ENCODE measurements around the gene SERPINB8. TPM values are rescaled to one million over a fixed set of nuclear protein-coding genes. Genes with fewer than 3 reads are reported as not detected.

The SERPINB8 gene
- polyA plus RNA-seq, 10 donors, result 1.3 to 3.2 (median 2.0) TPM

DNA sequence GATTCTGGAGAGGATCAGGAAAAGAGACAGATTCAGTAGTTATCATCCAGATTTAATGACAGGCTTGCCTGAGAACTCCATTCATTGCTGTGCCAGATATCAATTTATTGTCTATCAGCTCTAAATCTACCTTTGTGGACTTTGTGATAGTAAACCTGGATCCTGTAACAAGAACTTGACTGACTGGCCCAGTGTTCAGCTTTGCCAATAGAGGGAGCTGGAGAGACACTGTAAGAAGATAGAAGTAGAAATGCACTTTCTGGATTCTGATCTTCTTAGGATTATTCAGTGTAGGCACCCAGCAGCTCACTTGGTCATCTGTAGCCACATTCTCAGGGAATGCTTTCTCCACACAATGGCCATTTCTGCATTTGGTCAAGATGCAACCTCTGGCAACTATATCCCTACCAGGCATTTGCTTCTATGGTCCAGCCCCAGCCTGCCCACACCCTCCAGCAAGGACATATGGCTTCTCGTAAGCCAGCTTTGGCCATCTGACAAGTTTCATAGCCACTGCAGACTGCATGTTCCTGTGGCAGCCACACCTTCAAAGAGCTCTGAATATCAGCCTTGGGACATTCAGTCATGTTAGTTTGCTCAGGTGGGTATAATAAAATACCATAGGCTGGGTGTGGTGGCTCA is 6.1 kb upstream of the SERPINB8 start:
- peak in 1 of 3 donors; percentile 30 for DNase-seq

DNA sequence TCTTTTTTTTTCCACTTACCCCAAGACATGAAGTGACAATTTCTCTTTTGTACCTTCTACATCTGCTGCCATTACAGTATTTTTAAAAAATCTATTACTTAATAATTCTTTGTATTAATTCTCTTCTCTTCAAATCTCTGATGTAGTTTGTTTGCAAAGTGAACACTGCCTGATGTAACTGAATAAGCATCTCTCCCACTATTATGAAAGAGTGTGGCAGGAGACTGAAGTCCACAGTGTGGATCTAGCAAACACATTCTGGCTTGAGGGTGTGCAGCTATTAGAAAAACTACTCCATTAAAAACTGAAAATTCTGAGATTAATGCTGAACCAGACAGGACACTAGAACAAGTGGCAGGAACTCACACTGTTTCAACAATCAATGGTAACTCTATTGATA is 5.0 kb upstream of the SERPINB8 start:
- DNase-seq, result no peak

DNA sequence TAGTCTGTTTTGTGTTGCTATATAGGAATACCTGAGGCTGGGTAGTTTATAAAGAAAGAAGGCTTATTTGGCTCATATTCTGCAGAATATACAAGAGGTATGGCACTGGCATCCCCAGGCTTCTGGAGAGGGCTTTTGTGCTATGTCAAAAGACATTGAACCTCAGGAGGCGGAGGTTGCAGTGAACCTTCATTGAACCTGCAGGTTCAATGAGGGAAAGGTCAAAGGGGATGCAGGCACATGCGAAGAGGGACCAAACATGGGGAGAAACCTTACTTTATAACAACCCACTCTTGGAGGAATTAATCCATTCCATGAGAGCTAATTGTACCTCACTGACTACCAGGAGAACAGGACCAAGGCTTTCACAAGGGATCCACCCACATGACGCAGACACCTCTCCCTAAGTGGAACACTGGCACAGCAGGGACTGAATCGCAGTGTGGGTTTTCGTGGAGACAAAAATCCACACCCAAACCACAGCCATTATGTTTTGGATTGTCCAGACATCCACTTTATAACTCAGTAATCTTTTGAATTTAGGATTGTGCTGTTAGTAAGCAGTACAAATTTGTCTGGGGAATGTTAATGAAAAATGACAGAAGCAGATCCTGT is 4.1 kb upstream of the SERPINB8 start:
- DNase-seq, result no peak

DNA sequence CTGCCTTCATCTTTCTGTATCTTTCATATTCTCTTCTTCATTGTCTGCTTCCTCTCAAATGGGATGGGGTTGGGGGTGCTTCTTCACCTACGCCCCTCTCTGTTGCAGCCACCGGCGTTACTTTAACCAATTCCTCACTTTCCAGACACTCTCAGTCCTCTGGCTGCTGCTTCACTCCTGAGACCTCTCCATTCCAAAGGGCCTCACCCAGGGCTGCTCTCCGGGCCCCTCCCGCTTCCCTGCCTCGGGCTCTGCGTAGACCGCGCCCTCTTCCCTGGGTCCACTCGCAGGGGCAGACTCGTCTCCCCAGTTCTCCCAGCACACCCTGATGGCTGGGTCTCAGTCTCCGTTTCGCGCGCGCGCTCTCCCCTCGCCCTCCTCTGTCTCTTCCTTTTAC is 926 bp downstream of the SERPINB8 start:
- DNase-seq, result no peak

DNA sequence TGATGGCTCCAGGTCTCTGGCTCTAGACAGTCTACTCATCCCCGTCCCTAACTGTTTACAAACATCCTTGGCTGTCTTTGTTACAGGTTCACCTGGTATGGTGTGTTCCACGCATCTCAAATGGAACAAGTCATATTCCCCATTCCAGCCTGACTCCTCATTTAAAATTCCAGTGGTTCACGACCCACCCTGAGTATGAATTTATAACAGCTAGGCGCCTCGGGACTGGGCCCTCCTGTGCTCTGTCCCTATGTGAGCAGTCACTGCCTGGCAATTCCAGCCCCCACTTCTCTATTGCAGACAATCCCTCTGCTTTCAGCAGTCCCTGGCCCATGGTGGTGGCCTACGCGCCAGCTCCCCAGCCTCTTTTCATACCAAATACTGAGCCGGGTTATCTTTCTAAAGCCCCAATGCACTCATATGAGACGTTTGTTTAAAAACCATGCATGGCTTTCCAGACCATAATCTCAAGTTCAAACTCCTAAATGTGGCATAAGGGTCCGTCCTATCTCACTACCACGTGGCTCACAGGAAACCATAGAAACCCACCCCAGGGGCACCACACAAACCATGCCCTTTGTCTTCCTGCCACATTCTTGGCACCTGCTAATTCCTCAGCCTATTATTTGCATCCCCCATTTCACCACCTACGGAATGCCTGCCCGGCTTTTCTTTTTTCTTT is 1.6 kb downstream of the SERPINB8 start:
- no peak for DNase-seq

DNA sequence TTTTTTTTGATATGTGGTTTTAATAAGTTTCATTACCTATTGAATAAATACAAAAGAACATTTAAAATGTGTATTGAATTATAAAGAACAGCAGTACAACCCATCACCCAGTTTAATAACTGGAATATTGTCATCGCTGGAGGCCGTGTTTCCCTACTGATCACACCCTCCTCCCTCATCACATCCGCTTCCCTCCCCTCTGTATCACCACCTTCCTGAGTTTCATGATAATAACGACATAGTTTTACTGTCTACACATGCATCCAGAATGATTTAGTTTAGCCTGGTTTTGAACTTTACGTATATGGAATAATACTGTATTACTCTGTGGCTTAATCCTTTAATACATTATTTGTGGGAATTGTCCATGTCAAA is 2.1 kb downstream of the SERPINB8 start:
- no peak for DNase-seq

DNA sequence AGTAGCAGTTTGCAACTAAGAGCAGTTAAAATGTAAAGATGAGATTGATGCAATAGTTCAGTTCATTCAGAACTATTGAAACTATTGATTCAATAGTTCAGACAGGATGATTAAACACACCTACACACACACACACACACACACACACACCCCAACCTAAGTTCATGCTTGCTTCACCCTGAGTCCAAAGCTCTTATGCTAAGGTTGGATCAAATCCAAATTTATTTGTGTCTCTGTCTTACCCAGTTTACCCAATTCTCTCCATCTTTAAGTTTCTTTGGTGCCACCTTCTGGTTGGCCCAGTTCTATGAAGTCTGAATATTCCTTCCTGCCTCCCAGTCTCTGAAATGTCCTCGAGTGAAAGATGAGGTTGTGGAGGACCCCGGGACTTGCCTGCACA is 5.1 kb downstream of the SERPINB8 start:
- DNase-seq, result no peak

DNA sequence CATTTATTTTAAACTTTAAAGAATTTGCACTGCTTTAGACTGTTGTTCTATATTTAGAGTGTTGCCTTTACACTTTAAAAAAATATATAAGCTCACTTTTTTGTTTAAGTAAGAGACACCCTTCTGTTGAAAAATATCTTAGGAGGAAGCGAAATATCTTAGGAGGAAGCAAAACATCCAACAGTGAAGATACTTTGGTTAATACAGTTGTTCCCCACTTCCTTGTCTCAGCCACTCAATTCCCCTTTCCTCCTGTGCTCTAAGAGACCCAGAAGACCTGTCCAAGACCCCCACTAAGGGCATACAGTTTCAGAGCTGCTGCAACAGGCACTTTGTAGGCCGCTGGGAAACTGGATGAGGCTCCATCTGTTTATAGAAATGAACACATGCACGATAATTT is 5.7 kb downstream of the SERPINB8 start:
- no peak for DNase-seq

DNA sequence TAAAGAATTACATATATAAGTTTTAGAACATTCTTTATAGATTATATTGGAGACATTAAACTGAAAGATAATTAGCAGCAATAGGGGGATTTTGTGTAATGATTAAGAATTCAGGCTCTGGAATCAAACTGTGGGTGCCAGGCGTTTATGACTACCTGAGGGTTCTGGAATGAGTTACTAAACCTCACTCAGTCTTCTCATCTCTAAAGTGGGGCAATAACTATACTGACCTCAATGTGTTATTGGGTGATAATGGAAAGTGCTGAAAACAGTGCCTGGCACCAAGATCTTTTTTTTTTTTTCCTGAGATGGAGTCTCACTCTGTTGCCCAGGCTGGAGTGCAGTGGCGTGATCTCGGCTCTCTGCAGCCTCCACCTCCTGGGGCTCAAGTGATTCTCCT is 7.2 kb downstream of the SERPINB8 start:
- no peak for DNase-seq

DNA sequence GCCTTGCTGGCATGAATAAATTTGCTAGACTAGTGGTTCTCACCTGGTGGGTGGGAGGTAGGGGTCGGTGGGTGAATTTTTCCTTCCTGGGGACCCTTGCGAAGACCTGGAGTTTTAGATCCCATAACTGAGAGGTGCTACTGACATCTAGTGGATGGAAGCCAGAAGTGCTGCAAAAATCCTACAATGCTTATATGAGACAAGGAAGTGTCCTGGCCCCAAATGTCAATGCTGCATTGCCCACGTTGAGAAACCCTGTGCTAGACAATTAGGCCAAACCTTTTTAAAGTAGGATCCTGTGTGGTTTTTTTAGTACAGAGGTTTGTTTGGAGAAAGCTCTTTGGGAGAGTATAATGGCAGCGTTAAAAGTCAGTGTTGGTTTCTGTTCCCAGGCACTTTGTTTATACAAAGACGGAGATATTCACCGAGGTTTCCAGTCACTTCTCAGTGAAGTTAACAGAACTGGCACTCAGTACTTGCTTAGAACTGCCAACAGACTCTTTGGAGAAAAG is 9.6 kb downstream of the SERPINB8 start:
- DNase-seq, result peak; percentile 54 to 78 (median 65)

DNA sequence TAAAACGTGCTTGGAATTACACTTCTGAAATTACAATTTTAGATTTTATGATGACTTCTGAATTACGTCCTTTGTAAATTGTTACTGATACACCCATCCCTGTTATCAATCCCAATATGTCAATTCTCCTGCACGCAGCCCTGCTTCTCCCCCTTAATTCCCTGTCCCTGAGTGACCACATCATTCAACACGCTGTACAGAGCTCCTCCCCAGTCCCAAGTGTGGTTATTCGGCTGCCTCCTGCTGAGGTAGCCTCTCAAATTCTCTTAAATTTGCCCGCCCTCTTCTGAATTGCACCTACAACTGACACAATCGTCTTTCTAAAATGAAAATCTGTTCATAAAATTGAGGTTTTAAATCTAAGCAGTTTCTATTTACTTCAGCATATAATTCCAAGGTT is 10.1 kb downstream of the SERPINB8 start:
- DNase-seq, result no peak

DNA sequence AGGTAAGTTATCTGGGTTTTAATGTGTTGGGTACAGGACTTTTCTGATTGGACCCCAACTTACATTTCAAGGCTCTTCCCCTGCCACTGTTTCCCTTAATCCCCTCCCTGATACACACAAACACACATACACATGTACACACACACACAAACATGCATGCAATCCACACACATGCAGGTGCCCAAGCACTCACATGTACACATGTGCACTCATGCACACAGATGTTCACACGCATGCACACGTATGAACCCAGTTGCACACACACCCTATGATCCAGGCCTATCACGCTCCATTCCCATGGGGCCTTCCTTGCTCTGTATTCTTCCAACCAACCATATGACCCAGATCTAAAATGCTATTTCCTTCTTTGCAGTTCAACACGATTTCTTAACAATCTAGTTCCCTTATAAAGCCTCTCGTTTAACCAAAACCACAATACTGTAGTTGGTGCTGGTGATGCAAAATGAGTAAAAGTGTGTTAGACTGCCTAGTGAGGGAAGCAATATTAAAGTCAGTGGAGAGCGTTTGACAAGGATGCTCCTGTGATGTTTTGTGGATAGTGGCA is 11.1 kb downstream of the SERPINB8 start:
- DNase-seq, result no peak

DNA sequence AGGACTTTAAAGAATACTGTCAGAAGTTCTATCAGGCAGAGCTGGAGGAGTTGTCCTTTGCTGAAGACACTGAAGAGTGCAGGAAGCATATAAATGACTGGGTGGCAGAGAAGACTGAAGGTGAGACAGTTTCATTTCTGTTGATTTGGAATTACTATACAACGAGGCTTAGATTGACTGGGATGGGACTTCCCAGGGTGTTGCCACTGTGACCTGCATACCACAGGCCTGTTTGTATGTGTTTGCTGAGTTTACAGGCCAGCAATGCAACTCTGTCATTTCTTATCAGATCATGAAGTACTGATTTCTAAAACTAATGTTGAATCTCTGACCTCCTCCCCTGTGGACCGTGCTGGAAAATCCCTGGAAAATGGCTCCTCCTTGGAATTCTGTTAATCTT is 11.8 kb downstream of the SERPINB8 start:
- DNase-seq, result no peak

DNA sequence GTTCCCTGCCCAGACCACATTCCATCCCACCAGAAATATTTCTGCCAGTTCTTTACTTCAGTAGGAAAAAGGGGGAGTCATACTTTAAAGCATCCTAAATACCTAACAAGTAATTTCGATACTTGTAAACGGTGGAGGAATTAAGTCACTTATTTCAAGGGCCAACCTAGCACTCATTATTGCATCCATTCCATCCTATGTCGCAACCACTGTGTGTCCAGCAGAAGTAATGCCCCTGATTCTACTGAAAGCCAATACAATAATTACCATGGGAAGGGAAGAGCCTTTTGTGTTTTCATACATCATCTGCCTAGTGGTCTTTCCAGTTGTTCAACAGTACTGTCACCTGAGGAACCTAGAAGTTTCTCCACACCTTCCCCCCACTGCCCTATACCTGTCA is 12.5 kb downstream of the SERPINB8 start:
- DNase-seq, result no peak

DNA sequence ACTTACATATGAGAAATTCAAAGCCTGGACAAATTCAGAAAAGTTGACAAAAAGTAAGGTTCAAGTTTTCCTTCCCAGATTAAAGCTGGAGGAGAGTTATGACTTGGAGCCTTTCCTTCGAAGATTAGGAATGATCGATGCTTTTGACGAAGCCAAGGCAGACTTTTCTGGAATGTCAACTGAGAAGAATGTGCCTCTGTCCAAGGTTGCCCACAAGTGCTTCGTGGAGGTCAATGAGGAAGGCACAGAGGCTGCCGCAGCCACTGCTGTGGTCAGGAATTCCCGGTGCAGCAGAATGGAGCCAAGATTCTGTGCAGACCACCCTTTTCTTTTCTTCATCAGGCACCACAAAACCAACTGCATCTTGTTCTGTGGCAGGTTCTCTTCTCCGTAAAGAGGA is 17.0 kb downstream of the SERPINB8 start:
- no peak for DNase-seq

DNA sequence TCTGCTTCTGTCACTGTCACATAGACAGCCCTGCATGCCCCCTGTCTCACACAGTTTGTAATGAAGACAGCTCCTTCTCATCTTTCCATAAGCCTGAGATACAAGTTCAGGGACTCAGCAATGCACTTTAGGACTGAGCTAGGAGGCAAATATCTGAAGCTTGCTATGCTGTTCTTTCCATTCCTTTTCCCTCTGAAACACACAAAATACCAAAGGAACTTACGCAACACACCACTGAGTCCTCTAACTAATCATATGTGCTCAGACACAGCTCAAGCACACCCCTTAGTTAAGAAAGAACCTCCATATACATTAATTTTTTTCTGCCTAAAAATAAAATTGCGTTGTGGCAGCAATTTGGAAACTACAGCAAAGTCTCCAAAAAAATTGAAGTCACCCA is 17.9 kb downstream of the SERPINB8 start:
- DNase-seq, result no peak

DNA sequence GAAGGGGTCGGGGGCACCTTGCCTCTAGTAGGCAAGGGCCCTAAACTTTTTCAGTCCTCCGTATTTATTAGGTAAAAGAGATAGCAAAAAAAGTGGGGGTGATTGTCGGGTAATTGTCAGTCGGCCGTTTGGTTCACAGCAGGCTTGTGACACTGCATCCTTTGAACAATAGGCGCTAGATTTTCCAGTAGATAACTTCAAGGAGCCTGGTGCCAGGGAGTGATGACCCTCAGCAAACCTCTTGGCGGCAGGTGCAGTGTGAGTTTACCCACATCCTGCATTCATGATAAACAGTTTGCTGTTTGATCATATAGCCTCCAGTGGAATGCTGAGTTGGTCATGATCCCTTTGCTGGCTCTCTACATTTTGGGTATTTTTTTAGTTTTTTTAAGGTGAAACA is 22.9 kb downstream of the SERPINB8 start:
- DNase-seq, result no peak

DNA sequence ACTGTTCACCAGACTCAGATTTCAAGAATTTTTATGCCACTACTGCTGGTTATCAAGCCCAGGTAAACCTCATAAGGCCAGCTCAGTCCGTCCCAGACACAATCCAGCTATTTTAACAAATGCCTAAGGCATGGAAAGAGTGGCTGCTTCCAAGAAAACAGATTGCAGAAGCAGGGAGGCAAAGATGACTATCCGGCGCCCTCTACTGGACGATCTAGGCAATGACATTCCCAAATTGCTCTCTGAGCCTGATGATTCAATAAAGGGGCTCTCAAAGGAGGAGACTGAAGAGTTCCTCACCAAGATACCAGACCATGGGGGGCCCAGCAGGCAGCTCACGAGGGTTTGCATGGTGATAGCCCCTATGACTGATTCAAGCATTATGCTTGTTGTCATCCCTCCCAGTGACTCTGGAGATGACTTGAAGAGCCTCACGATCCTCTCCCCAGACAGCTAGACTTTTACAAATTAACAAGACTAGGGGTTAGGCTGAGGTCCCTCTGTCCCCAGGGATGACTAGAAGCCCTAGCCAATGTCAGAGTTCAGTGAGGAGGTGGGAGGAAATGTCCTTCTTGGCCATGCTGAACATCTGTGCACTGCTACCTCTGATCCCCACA is 25.0 kb downstream of the SERPINB8 start:
- peak; percentile 23 to 53 (median 42) for DNase-seq

DNA sequence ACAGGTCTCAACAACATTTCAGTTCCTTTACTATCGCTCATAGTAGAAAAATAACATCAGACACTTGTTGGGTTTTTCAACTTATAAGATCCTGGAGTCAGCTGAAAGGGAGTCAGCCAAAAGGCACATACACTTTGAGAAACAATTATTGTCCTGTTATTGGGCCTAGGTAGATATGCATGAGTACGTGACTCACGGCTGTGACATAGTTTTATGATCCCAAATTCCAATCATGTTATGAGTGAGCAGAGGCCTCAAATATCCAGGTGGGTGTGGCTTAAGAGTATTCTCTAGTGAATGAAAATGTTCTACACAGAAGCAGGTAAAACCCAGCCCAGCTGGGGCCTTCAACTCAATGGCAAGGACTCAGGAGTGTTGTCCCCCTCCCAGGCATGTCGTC is 27.2 kb downstream of the SERPINB8 start:
- no peak for DNase-seq

DNA sequence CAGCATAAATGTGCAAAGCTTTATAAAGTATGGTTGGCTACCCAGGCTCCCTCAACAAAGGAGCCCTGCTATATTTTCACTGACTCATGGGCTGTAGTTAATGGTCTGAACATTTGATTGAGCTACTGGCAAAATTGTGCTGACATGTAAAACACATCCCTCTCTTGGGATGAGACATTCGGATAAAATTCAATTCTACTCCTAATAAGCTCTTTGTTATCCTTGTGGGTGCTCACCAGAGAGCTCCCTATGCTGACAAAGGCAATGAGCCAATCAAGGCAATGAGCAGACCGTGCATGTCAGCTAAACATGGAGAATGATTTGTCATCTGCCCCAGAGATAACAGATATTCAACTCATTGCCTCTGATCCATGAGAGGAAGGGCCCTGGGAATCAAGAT is 27.7 kb downstream of the SERPINB8 start:
- DNase-seq, result peak in 1 of 3 donors; percentile 45

DNA sequence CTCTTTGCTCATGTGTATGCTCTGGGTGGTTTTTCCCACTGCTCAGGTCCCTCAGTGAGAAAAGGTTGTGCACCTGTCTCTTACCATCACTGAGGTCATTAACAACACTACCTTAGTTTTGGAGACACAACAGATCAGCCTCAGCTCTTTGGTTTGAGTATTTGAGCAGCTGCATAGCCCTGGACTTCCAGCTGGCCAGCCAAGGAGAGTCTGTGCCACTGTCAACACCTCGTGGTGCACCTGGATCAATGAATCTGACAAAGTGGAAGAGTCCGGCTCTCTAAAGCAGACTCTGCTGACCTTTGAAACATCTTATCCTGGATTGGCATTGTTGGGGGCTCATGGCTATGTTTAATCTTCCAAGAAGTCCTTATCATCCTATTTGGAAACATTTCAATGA is 30.0 kb downstream of the SERPINB8 start:
- no peak for DNase-seq

DNA sequence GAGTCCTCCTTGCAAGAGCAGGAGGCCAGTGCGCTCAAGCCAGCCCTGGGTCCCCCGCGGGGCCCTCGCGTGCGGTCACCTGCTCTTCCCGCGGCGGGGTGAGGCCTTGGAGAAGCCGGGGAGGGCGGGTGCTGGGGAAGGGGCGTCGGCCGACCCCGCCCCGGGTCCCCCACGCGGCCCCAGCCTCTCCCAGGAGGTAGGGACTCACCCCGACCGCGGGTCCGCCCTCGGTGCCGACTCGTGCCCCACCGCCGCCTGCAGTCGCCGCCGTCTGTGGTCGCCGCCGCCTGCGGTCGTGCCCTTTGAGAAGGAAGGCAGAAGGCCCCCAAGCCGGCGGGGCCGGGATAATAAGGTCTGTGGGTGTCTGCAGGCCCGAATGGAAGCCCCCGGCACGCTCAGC is 32.7 kb downstream of the SERPINB8 start:
- DNase-seq, result no peak

DNA sequence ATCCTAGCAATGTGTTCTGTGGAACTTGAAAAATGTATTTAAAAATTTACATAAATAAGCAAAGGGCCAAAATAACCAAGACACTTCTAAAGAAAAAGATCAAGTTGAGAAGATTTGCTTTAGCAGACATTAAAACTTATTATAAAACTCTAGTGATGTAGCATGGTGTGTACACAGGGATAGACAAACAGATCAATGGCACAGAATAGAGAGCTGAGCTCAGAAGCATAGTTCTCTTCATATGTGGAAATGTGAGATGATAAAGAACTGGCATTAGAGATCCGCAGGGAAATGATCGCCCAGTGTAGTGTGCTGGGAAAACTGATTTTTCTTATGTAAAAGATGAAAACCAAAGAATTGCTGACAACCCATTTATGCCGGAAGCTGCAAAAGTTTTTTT is 39.4 kb downstream of the SERPINB8 start:
- no peak for DNase-seq

Data from muscle of back (tissue), 11 donors.